Endodermal cell (in vitro differentiated cells): ENCODE data around the gene ROGDI. TPM values are rescaled to one million over a fixed set of nuclear protein-coding genes. Genes with fewer than 3 reads are reported as not detected.
A peak's percentile ranks its signal among the peaks of the same experiment; 100 is the strongest.

Experiments used
- DNase-seq: peaks from one replicate; pipeline ENCODE4 v3.0.0-alpha.2; 2017
- H3K27ac ChIP-seq: 2 replicates; pipeline ENCODE4 v1.5.1; 2013; ENCODE audit warnings: mild to moderate bottlenecking, low read depth, low read length, moderate library complexity
- H3K27me3 ChIP-seq: 2 replicates; pipeline ENCODE4 v1.6.1; 2013; ENCODE audit warnings: mild to moderate bottlenecking, low read length, moderate library complexity; ENCODE audit not compliant: insufficient read depth, control insufficient read depth, poor library complexity, severe bottlenecking
- H3K36me3 ChIP-seq: 2 replicates; pipeline ENCODE4 v1.7.0; 2013; ENCODE audit warnings: mild to moderate bottlenecking, low read length, moderate library complexity; ENCODE audit not compliant: control insufficient read depth, insufficient read depth
- H3K4me1 ChIP-seq: one replicate; pipeline ENCODE4 v1.7.0; 2013; ENCODE audit warnings: low read length; ENCODE audit not compliant: control insufficient read depth, insufficient read depth
- H3K4me3 ChIP-seq: 2 replicates; pipeline ENCODE4 v1.5.1; 2013; ENCODE audit warnings: mild to moderate bottlenecking, low read length, moderate library complexity
- H3K9ac ChIP-seq: 2 replicates; pipeline ENCODE4 v1.6.1; 2013; ENCODE audit warnings: mild to moderate bottlenecking, low read length, moderate library complexity; ENCODE audit not compliant: poor library complexity, severe bottlenecking; ENCODE audit errors: extremely low read depth
- H3K9me3 ChIP-seq: 2 replicates; pipeline ENCODE4 v1.6.1; 2013; ENCODE audit warnings: mild to moderate bottlenecking, low read length, moderate library complexity; ENCODE audit not compliant: control insufficient read depth
- H3K27ac Mint-ChIP-seq: 2 replicates; pipeline ENCODE4 v1.8.0; 2020; ENCODE audit warnings: mixed read lengths
- H3K27me3 Mint-ChIP-seq: 2 replicates; pipeline ENCODE4 v1.8.0; 2021; ENCODE audit warnings: mild to moderate bottlenecking, mixed read lengths; ENCODE audit not compliant: insufficient read depth
- H3K36me3 Mint-ChIP-seq: 2 replicates; pipeline ENCODE4 v1.8.0; 2020; ENCODE audit warnings: low read depth, mixed read lengths
- H3K4me1 Mint-ChIP-seq: 2 replicates; pipeline ENCODE4 v1.8.0; 2020; ENCODE audit warnings: mixed read lengths
- H3K4me3 Mint-ChIP-seq: 2 replicates; pipeline ENCODE4 v1.8.0; 2020; ENCODE audit warnings: mild to moderate bottlenecking, moderate library complexity, mixed read lengths
- H3K9me3 Mint-ChIP-seq: 2 replicates; pipeline ENCODE4 v1.8.0; 2020; ENCODE audit warnings: mild to moderate bottlenecking, mixed read lengths
- CTCF ChIP-seq: fragments of 200-600 bp; sonication (generic); conservative IDR thresholded peaks from 2 replicates; pipeline ENCODE4 v1.5.0; 2021; ENCODE audit warnings: antibody characterized with exemption, mild to moderate bottlenecking
- WGBS, 2 experiments: methylation state at CpG; one replicate each; pipeline versions ENCODE4 v1.1.5 to v1.1.7; 2013; ENCODE audit warnings: missing lambda C conversion rate in 2 of 2, mixed read lengths in 1 of 2; ENCODE audit not compliant: insufficient coverage in 1 of 2, insufficient read length in 1 of 2; 5-methylcytosine and 5-hydroxymethylcytosine counted together
- total RNA-seq, 2 donors: library from RNA; stranded (reverse); fragmentation: NEBNext Ultra II Directional in 1 of 2; extraction: Animal tissue kit (Norgen Biotek cat#: 25700) in 1 of 2; gene quantifications; 2 replicates in 1 of 2; 3 replicates in 1 of 2; pipeline ENCODE4 v1.2.1, GENCODE V29; 2021

ROGDI gene
- total RNA-seq, 2 donors from 2014 or later = 46.2 to 49.0 TPM

DNA sequence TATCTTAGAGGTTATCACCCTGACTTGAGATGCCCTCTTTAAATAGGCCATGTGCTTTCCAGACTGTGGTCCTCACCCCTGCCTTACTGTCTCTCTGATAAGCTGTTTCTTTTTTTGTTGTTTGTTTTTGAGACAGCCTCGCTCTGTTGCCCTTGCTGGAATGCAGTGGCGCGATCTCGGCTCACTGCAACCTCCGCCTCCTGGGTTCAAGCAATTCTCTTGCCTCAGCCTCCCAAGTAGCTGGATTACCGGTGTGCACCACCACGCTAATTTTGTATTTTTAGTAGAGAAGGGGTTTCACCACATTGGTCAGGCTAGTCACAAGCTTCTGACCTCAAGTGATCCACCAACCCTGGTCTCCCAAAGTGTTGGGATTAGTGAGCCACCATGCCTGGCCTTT lies 13.5 kb downstream of the ROGDI start:
- Histone ChIP-seq H3K9ac (no peak overlapping the region), H3K4me3 (no peak overlapping the region), H3K27ac (no peak overlapping the region), H3K4me1 (peaks cover 10% of the 10 kb centered on the region), H3K27me3 (no peaks in the 10 kb centered on the region), H3K9me3 (no peaks in the 10 kb centered on the region), H3K36me3 (no peaks in the 10 kb centered on the region)
- 93 to 98% methylated on average over 5 to 7 of the region's 7 CpGs for WGBS, 2 experiments
- no peaks in the 10 kb centered on the region for H3K9me3 Mint-ChIP-seq
- TF ChIP-seq CTCF = no peak
- H3K27ac Mint-ChIP-seq = peak overlapping the region; percentile 81
- no peaks in the 10 kb centered on the region for H3K27me3 Mint-ChIP-seq
- H3K4me1 Mint-ChIP-seq = peaks cover 13% of the 10 kb centered on the region
- DNase-seq = no peak
- H3K4me3 Mint-ChIP-seq = no peak overlapping the region
- no peaks in the 10 kb centered on the region for H3K36me3 Mint-ChIP-seq

- Mint-ChIP-seq H3K27ac (peak overlapping the region; percentile 81), H3K4me3 (peak overlapping the region; percentile 3), H3K9me3 (no peaks in the 10 kb centered on the region), H3K27me3 (no peaks in the 10 kb centered on the region), H3K4me1 (peaks cover 13% of the 10 kb centered on the region), H3K36me3 (no peaks in the 10 kb centered on the region)
- Histone ChIP-seq H3K27me3 (no peaks in the 10 kb centered on the region), H3K9me3 (no peaks in the 10 kb centered on the region), H3K27ac (peak overlapping the region; percentile 32), H3K36me3 (no peaks in the 10 kb centered on the region), H3K4me1 (peaks cover 10% of the 10 kb centered on the region), H3K9ac (no peak overlapping the region), H3K4me3 (no peak overlapping the region)
- DNase-seq = peak; percentile 47
- no peak for TF ChIP-seq CTCF
- WGBS, 2 experiments = 80 to 86% methylated on average over 8 to 9 of the region's 9 CpGs
Measured at GRCh38 chr16:4788489-4788889, 13.9 kb downstream of the ROGDI start.

GRCh38 chr16:4787627-4788482 lies 14.6 kb downstream of the ROGDI start, which contains the start of gene SEPTIN12:
SEPTIN12 (minus strand) TSS chr16:4788345; CDS start chr16:4787645, 700 bp downstream.
- H3K9ac ChIP-seq = no peak within 1 kb of the TSS
- 76 to 85% methylated on average over 4 to 13 of the region's 14 CpGs for WGBS, 2 experiments

More at GRCh38 chr16:4787627-4788482, 14.6 kb downstream of the ROGDI start, which contains the start of gene SEPTIN12:
- Histone ChIP-seq H3K36me3 (no peaks in the 10 kb centered on the region), H3K4me1 (peaks cover 10% of the 10 kb centered on the region), H3K27me3 (no peaks in the 10 kb centered on the region), H3K4me3 (no peak within 1 kb of the TSS), H3K27ac (peak within 1 kb of the TSS; percentile 32), H3K9me3 (no peaks in the 10 kb centered on the region)
- H3K4me1 Mint-ChIP-seq = peaks cover 13% of the 10 kb centered on the region
- peak within 1 kb of the TSS; percentile 3 for H3K4me3 Mint-ChIP-seq
- H3K36me3 Mint-ChIP-seq = no peaks in the 10 kb centered on the region
- peak within 1 kb of the TSS; percentile 81 for H3K27ac Mint-ChIP-seq
- no peaks in the 10 kb centered on the region for H3K27me3 Mint-ChIP-seq
- H3K9me3 Mint-ChIP-seq = no peaks in the 10 kb centered on the region
- peak; percentile 38 for TF ChIP-seq CTCF
- DNase-seq = peak; percentile 65
